Ovary (tissue), 9 donors: Measurements from ENCODE around the gene TRPT1. TPM values are rescaled to one million over a fixed set of nuclear protein-coding genes. Genes with fewer than 3 reads are reported as not detected.

Source experiments
- DNase-seq, 5 donors: peaks; one replicate each; pipeline ENCODE4 v3.0.0-alpha.2; 2019 to 2020
- H3K27ac ChIP-seq, 2 donors: fragments of 200-600 bp; one replicate each; pipeline versions ENCODE4 v1.5.1 to v1.8.0; 2019 to 2022
- H3K27me3 ChIP-seq: fragments of 200-600 bp; one replicate; pipeline ENCODE4 v1.8.0; 2022
- H3K36me3 ChIP-seq: fragments of 200-600 bp; sonication (generic); one replicate; pipeline ENCODE4 v1.5.1; 2019
- H3K4me1 ChIP-seq: one replicate; pipeline ENCODE4 v1.8.1; 2013; ENCODE audit warnings: mild to moderate bottlenecking, moderate library complexity; ENCODE audit not compliant: insufficient read depth
- H3K4me3 ChIP-seq: fragments of 200-600 bp; sonication (generic); one replicate; pipeline ENCODE4 v1.5.1; 2017
- H3K9me3 ChIP-seq, 2 donors: fragments of 200-600 bp in 1 of 2; sonication (generic) in 1 of 2; one replicate each; pipeline versions ENCODE4 v1.5.1 to v1.8.1; 2013 to 2019; ENCODE audit warnings: mild to moderate bottlenecking in 1 of 2, moderate library complexity in 1 of 2
- EP300 ChIP-seq: sonication (generic); formaldehyde crosslinking; IDR thresholded peaks from one replicate; pipeline ENCODE4 v1.6.1; 2017; ENCODE audit warnings: antibody characterized with exemption
- POLR2A ChIP-seq: fragments of 450-650 bp; IDR thresholded peaks from one replicate; pipeline ENCODE4 v1.6.1; 2017; ENCODE audit warnings: antibody characterized with exemption, mild to moderate bottlenecking, moderate library complexity
- WGBS, 3 donors: extraction: QIAGEN DNeasy Blood & Tissue Kit in 1 of 3; methylation state at CpG; one replicate each; pipeline versions ENCODE4 v1.1.5 to v1.1.7; 2013 to 2017; 5-methylcytosine and 5-hydroxymethylcytosine counted together
- intact Hi-C, 4 donors: fragments of 100-400 bp; cut with DNase I; formaldehyde crosslinking; loops; one replicate each; pipeline versions ENCODE4 v1.11.0 to v1.15.1; 2022 to 2023
- polyA plus RNA-seq, 2 donors: library from polyadenylated mRNA; stranded (reverse); fragments of 200-250 nt in 1 of 2; fragments of 350-450 nt in 1 of 2; fragmentation: Illumina TruSeq in 1 of 2; extraction: RNeasy Lipid Tissue Mini Kit (QIAGEN cat#74804) in 1 of 2; gene quantifications; one replicate each; pipeline ENCODE4 v1.2.3, GENCODE V29; 2013 to 2014
- total RNA-seq, 7 donors: library from RNA; depleted of rRNA in 2 of 7; stranded (reverse); fragments of >200 nt in 2 of 7; fragmentation: NEBNext Ultra II Directional in 3 of 7; extraction: Animal tissue kit (Norgen Biotek cat#: 25700) in 3 of 7; gene quantifications; one replicate each; pipeline versions ENCODE4 v1.1.0 to v1.2.4, GENCODE V29; 2016 to 2023
- TF ChIP-seq, protein P1 (sequence below), 3 donors: fragments of 450-650 bp in 2 of 3; fragments of 200-600 bp in 1 of 3; IDR thresholded peaks; one replicate each; pipeline versions ENCODE4 v1.5.1 to v1.8.0; 2016 to 2022; ENCODE audit warnings: antibody characterized with exemption in 3 of 3, mild to moderate bottlenecking in 1 of 3
- donor health status: DM: no; HTN: no; CAD: no; lungs with moderate emphysema.
- donor health status: DM: no; HTN: no; CAD: no.
- donor health status: Bipolar disorder and iron deficiency.
- donor health status: DM: yes; HTN: yes; CAD: no.
- donor health status: DM: no; HTN: no; CAD: no.
- donor health status: DM: yes; HTN: yes; CAD: no.

Gene TRPT1
- total and polyA plus RNA-seq, 9 donors = 16.6 to 41.4 (median 32.6) TPM

DNA sequence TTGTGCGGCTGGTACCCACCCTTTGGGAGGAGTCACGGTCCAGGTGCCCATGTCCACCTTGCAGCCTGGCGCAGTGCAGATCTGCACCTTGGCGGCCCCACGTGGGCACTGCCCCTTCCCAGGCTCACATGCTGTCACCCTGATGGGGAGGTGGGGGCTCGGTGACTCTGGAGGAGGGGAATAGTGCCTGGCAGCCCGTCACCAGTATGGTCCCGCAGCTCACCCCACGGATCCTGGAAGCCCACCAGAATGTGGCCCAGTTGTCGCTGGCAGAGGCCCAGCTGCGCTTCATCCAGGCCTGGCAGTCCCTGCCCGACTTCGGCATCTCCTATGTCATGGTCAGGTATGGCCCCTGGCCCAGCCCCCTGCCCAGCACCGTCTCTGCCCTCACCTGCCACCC is 5.2 kb downstream of the TRPT1 start:
- H3K27ac ChIP-seq = no peak overlapping the region
- H3K36me3 ChIP-seq = no peaks in the 10 kb centered on the region
- no peak for TF ChIP-seq EP300
- TF ChIP-seq POLR2A = no peak
- TF ChIP-seq, protein P1, sequence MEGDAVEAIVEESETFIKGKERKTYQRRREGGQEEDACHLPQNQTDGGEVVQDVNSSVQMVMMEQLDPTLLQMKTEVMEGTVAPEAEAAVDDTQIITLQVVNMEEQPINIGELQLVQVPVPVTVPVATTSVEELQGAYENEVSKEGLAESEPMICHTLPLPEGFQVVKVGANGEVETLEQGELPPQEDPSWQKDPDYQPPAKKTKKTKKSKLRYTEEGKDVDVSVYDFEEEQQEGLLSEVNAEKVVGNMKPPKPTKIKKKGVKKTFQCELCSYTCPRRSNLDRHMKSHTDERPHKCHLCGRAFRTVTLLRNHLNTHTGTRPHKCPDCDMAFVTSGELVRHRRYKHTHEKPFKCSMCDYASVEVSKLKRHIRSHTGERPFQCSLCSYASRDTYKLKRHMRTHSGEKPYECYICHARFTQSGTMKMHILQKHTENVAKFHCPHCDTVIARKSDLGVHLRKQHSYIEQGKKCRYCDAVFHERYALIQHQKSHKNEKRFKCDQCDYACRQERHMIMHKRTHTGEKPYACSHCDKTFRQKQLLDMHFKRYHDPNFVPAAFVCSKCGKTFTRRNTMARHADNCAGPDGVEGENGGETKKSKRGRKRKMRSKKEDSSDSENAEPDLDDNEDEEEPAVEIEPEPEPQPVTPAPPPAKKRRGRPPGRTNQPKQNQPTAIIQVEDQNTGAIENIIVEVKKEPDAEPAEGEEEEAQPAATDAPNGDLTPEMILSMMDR (IDR thresholded peaks at IDR 0.05) = no peak
- H3K4me3 ChIP-seq = no peak overlapping the region
- no peaks in the 10 kb centered on the region for H3K27me3 ChIP-seq
- DNase-seq = peak in 3 of 5 donors; percentile 28 to 45 (median 37)
- WGBS, 3 donors = 84 to 95% (median 85%) methylated on average over 14 of the region's 14 CpGs
- no peaks in the 10 kb centered on the region for H3K9me3 ChIP-seq
- H3K4me1 ChIP-seq = peaks cover 8% of the 10 kb centered on the region
- intact Hi-C loops = no loop called here

DNA sequence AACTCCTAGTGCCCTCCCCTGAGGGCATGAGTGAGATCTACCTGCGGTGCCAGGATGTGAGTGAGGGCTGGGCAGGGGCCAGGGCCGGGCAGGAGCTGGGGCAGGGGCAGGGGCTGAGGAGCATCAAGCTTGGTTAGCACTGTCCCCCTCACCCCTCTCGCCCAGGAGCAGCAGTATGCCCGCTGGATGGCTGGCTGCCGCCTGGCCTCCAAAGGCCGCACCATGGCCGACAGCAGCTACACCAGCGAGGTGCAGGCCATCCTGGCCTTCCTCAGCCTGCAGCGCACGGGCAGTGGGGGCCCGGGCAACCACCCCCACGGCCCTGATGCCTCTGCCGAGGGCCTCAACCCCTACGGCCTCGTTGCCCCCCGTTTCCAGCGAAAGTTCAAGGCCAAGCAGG is 5.7 kb downstream of the TRPT1 start:
- WGBS, 3 donors = 79 to 83% (median 80%) methylated on average over 16 to 17 of the region's 17 CpGs
- intact Hi-C loops = no loop called here

GRCh38 chr11:64219755-64220154 is 6.2 kb downstream of the TRPT1 start:
- Histone ChIP-seq H3K4me1 (peaks cover 3% of the 10 kb centered on the region), H3K9me3 (no peaks in the 10 kb centered on the region), H3K27ac (no peak overlapping the region), H3K4me3 (no peak overlapping the region), H3K27me3 (no peaks in the 10 kb centered on the region), H3K36me3 (no peaks in the 10 kb centered on the region)
- intact Hi-C loops = no loop called here
- peak in 1 of 5 donors; percentile 20 for DNase-seq
- TF ChIP-seq EP300 (no peak), POLR2A (no peak)
- TF ChIP-seq, protein P1 (IDR thresholded peaks at IDR 0.05) = no peak
- 84 to 91% (median 85%) methylated on average over 10 of the region's 10 CpGs for WGBS, 3 donors

More for the DNA sequence above, 5.7 kb downstream of the TRPT1 start:
- H3K4me1 ChIP-seq = peaks cover 5% of the 10 kb centered on the region
- TF ChIP-seq, protein P1 (IDR thresholded peaks at IDR 0.05) = no peak
- TF ChIP-seq POLR2A = no peak
- no peak for TF ChIP-seq EP300
- H3K36me3 ChIP-seq = no peaks in the 10 kb centered on the region
- H3K4me3 ChIP-seq = no peak overlapping the region
- H3K9me3 ChIP-seq = no peaks in the 10 kb centered on the region
- no peak for DNase-seq
- H3K27ac ChIP-seq = no peak overlapping the region
- H3K27me3 ChIP-seq = no peaks in the 10 kb centered on the region

- 67 to 85% (median 75%) methylated on average over 7 of the region's 7 CpGs for WGBS, 3 donors
These were observed 6.7 kb downstream of the TRPT1 start for GRCh38 chr11:64219354-64219684.

More at GRCh38 chr11:64219354-64219684, 6.7 kb downstream of the TRPT1 start:
- no peaks in the 10 kb centered on the region for H3K36me3 ChIP-seq
- no peaks in the 10 kb centered on the region for H3K9me3 ChIP-seq
- TF ChIP-seq POLR2A = no peak
- no peak for TF ChIP-seq EP300
- TF ChIP-seq, protein P1 (IDR thresholded peaks at IDR 0.05) = no peak
- no peaks in the 10 kb centered on the region for H3K27me3 ChIP-seq
- no peak overlapping the region for H3K4me3 ChIP-seq
- peak in 3 of 5 donors; percentile 25 to 36 (median 25) for DNase-seq
- intact Hi-C loops = no loop called here
- peaks cover 3% of the 10 kb centered on the region for H3K4me1 ChIP-seq
- no peak overlapping the region for H3K27ac ChIP-seq
